Midbrain (tissue), 1 donor: Measurements from ENCODE around the gene ARF6.
"Not testable (repeated sequence)": the region's sequence is repeated elsewhere in the genome, so short reads cannot be mapped to it uniquely, and the experiment has no call there.

Experiments
- DNase-seq: peaks from one replicate; lab custom pipeline; 2025; lab: John Stamatoyannopoulos, UW

Gene ARF6

DNA sequence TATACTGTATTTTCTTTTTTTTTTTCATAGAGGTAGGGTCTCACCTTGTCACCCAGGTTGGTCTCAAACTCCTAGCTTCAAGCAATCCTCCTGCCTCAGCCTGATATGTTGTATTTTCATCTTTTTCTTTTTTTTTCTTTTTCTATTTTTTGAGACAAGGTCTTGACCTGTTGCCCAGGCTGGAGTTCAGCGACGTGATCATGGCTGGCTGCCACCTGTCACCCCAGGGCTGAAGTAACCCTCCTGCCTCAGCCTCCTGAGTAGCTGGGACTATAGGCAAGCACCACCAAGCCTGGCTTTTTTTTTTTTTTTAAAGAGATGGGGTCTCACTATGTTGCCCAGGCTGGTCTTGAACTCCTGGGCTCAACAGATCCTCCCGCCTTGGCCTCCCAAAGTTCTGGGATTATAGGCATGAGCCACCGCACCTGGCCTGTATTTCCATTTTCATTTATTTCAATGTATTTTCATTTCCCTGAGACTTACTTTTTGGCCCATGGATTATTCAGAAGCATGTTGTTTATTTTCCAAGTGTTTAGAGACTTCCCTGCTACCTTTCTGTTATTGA, 16.2 kb upstream of the ARF6 start:
- DNase-seq, result no peak

GRCh38 chr14:49879646-49880204, 13.2 kb upstream of the ARF6 start:
- no peak for DNase-seq

DNA sequence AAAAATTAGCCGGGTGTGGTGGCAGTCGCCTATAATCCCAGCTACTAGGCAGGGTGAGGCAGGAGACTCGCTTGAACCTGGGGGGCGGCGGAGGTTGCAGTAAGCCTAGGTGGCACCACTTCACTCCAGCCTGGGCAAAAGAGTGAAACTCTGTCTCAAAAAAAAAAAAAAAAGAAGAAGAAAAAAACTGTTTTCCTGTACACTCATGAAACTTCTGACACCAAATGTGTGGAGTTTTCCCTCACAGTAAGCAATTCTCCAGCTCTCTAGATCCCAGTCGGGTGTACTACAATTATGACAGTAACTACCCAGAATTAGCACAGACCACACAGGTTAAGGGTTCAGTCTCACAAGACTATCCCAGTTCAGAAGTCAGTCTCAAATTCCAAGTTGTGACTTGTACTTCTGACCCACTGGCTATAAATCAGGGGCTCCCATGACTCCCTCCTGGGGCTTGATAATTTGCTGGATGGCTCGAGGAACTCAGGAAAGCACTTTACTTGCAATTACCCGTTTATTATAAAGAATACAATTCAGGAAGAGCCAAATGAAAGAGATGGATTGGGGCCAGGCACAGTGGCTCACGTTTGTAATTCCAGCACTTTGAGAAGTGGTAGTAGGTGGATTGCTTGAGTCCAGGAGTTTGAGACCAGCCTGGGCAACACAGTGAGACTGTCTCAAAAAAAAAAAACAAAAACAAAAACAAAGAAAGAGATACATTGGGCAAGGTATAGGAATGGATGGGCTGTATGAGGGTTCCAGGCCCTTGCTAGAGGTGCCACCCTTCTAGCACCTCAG, 12.4 kb upstream of the ARF6 start:
- no peak for DNase-seq

- DNase-seq, result no peak
Measured at GRCh38 chr14:49881350-49882001, 11.4 kb upstream of the ARF6 start.

GRCh38 chr14:49882826-49883694, 9.8 kb upstream of the ARF6 start:
- DNase-seq, result no peak

DNA sequence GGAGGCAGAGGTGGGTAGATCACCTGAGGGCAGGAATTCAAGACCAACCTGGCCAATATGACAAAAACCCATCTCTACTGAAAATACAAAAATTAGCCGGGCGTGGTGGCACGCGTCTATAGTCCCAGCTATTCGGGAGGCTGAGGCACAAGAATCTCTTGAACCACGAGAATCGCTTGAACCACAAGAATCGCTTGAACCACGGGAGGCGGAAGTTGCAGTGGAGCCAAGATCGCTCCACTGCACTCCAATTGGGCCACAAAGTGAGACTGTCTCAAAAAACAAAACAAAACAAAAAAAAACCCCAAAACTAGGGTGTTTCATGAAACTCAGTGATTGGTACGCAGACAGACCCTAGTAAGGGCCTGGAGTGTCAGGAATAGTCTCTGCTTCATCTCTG, 6.4 kb upstream of the ARF6 start:
- no peak for DNase-seq

GRCh38 chr14:49888293-49888692, 4.6 kb upstream of the ARF6 start:
- no peak for DNase-seq

- peak; percentile 71 for DNase-seq
Measured at GRCh38 chr14:49892301-49892635, 614 bp upstream of the ARF6 start.

- no peak for DNase-seq
Measured at GRCh38 chr14:49893309-49894213, 679 bp downstream of the ARF6 start.

GRCh38 chr14:49894214-49895107, 1.6 kb downstream of the ARF6 start:
- not testable (repeated sequence) for DNase-seq

GRCh38 chr14:49895480-49895879, 2.6 kb downstream of the ARF6 start:
- DNase-seq, result no peak

GRCh38 chr14:49896272-49896671, 3.4 kb downstream of the ARF6 start:
- DNase-seq, result not testable (repeated sequence)

DNA sequence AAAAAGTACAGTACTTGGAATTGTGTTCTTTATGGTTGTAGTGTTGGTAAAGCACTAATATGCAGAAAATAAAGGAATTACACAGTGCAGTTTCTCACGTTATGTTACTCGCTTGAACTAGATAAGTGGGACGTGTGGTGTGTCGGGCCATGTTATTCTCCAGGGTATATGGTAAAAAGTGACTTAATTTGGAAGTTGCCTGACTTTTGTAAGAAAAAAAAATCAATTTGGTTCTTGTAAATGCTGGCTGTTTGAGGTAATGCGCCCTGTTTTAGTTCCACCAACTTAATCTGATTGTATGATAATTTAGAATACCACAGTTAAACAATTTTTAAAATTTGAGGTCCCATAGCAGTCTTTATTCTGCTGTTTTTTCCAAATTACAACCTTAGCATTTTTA, 4.1 kb downstream of the ARF6 start:
- DNase-seq, result no peak

GRCh38 chr14:49897414-49897813, 4.5 kb downstream of the ARF6 start:
- no peak for DNase-seq

- DNase-seq, result no peak
Measured at GRCh38 chr14:49897965-49898364, 5.1 kb downstream of the ARF6 start.

GRCh38 chr14:49898485-49898884, 5.6 kb downstream of the ARF6 start:
- DNase-seq, result no peak

DNA sequence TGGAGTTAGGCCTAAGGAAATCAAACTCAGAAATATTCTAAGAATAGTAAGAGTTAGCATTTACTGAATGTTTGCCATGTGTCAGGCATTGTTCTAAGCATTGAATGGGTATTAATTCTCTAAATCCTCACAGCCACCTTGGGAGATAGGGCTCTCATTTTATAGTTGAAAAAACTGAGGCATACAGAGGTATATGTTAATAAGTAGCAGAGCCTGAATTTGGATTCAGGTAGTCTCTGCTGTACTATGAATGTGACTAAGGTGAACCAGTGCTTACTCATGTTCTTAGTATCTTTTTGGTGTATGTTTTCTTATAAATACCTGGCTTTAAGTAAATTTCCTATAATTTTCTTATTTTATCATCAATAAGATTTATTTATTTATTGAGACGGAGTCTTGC, 8.1 kb downstream of the ARF6 start:
- no peak for DNase-seq

DNA sequence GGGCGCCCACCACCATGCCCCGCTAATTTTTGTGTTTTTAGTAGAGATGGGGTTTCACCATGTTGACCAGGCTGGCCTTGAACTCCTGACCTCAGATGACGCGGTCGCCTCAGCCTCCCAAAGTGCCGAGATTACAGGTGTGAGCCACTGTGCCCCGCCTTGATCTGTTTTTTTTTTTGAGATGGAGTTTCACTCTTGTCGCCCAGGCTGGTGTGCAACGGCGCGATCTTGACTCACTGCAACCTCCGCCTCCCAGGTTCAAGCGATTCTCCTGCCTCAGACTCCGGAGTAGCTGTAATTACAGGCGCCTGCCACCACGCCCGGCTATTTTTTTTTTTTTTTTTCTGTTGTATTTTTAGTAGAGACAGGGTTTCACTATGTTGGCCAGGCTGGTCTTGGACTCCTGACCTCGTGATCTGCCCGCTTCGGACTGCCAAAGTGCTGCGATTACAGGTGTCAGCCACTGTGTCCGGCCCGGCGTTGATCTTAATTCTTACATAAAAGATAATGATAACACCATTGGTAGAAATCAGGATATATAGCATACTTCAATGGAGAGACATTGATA, 9.9 kb downstream of the ARF6 start:
- DNase-seq, result not testable (repeated sequence)

- DNase-seq, result no peak
Measured at GRCh38 chr14:49904270-49904669, 11.4 kb downstream of the ARF6 start.

DNA sequence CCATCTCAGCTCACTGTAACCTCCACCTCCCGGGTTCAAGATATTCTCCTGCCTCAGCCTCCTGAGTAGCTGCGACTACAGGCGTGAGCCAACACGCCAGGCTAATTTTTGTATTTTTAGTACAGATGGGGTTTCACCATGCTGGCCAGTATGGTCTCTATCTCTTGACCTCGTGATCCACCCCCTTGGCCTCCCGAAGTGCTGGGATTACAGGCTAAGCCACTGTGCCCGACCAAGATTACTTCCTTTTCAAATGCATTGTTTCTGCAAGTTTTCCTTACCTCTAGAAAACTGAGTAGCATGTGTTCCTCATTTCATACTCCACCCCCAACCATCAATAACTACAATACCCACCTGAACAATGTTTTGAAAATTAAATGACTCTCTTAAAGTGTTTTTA, 13.1 kb downstream of the ARF6 start:
- DNase-seq, result no peak
